ENCODE results near the gene CDH13.

CDH13 gene

GRCh38 chr16:82626791-82627261, at the start of gene CDH13:
CDH13 (plus strand) TSS chr16:82626969.
- no peak for DNase-seq

GRCh38 chr16:82580298-82580890, 46.4 kb upstream of the CDH13 start:
- no peak for DNase-seq

- DNase-seq, result no peak
These were observed 43.8 kb upstream of the CDH13 start for GRCh38 chr16:82582975-82583374.

GRCh38 chr16:82583422-82583821, 43.3 kb upstream of the CDH13 start:
- DNase-seq, result no peak

GRCh38 chr16:82584553-82585152, 42.1 kb upstream of the CDH13 start:
- DNase-seq, result no peak

- no peak for DNase-seq
These were observed 41.1 kb upstream of the CDH13 start for GRCh38 chr16:82585675-82586074.

GRCh38 chr16:82586130-82586529, 40.6 kb upstream of the CDH13 start:
- no peak for DNase-seq

- no peak for DNase-seq
These were observed 39.5 kb upstream of the CDH13 start for GRCh38 chr16:82587289-82587688.

- DNase-seq, result no peak
These were observed 37.4 kb upstream of the CDH13 start for GRCh38 chr16:82589407-82589806.

GRCh38 chr16:82594114-82594513, 32.7 kb upstream of the CDH13 start:
- DNase-seq, result no peak

GRCh38 chr16:82598771-82599170, 28.0 kb upstream of the CDH13 start:
- DNase-seq, result no peak

- no peak for DNase-seq
These were observed 24.7 kb upstream of the CDH13 start for GRCh38 chr16:82601989-82602640.

- DNase-seq, result no peak
These were observed 22.9 kb upstream of the CDH13 start for GRCh38 chr16:82603784-82604411.

GRCh38 chr16:82605076-82605475, 21.7 kb upstream of the CDH13 start:
- DNase-seq, result no peak

GRCh38 chr16:82605863-82606620, 20.7 kb upstream of the CDH13 start:
- no peak for DNase-seq

GRCh38 chr16:82609140-82609539, 17.6 kb upstream of the CDH13 start:
- no peak for DNase-seq

GRCh38 chr16:82612263-82612662, 14.5 kb upstream of the CDH13 start:
- DNase-seq, result no peak

GRCh38 chr16:82616356-82616755, 10.4 kb upstream of the CDH13 start:
- no peak for DNase-seq

GRCh38 chr16:82621781-82622180, 5.0 kb upstream of the CDH13 start:
- no peak for DNase-seq

GRCh38 chr16:82623241-82623640, 3.5 kb upstream of the CDH13 start:
- no peak for DNase-seq

- no peak for DNase-seq
These were observed 1.5 kb upstream of the CDH13 start for GRCh38 chr16:82625066-82625968.

- DNase-seq, result no peak
These were observed 1.3 kb downstream of the CDH13 start for GRCh38 chr16:82628088-82628423.
